A673 (cell line): Measurements from ENCODE around the gene ZNF37A.

Experiments used
- EZH2 ChIP-seq: fragments of 200-600 bp; sonication (generic); IDR thresholded peaks from 2 replicates; pipeline ENCODE4 v1.6.1; 2017; ENCODE audit warnings: borderline replicate concordance, low read depth, mild to moderate bottlenecking, mixed read lengths, antibody characterized with exemption, low read length; ENCODE audit not compliant: poor library complexity, severe bottlenecking
- TF ChIP-seq, protein P1 (sequence below): fragments of 300-800, 200-600 bp; sonication (generic); conservative IDR thresholded peaks from 2 replicates; pipeline ENCODE4 v1.5.1; 2017; ENCODE audit warnings: low read depth, mild to moderate bottlenecking, antibody characterized with exemption, low read length, moderate library complexity, mixed read lengths

DNA sequence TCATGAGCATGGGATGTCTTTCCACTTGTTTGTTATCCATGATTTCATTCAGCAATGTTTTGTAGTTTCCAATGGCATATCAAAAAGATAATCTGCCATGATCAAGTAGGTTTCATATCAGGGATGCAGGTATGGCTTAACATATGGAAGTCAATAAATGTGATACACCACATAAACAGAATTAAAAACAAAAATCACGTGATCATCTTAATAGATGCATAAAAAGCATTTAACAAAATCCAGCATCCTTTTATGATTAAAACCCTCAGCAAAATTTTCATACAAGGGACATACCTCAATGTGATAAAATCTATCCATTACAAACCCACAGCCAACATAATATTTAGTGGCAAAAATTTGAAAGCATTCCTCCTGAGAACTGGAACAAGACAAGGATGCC lies 90.3 kb downstream of the ZNF37A start:
- TF ChIP-seq, protein P1, sequence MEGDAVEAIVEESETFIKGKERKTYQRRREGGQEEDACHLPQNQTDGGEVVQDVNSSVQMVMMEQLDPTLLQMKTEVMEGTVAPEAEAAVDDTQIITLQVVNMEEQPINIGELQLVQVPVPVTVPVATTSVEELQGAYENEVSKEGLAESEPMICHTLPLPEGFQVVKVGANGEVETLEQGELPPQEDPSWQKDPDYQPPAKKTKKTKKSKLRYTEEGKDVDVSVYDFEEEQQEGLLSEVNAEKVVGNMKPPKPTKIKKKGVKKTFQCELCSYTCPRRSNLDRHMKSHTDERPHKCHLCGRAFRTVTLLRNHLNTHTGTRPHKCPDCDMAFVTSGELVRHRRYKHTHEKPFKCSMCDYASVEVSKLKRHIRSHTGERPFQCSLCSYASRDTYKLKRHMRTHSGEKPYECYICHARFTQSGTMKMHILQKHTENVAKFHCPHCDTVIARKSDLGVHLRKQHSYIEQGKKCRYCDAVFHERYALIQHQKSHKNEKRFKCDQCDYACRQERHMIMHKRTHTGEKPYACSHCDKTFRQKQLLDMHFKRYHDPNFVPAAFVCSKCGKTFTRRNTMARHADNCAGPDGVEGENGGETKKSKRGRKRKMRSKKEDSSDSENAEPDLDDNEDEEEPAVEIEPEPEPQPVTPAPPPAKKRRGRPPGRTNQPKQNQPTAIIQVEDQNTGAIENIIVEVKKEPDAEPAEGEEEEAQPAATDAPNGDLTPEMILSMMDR = no peak
- no peak for TF ChIP-seq EZH2
